SU-DHL-6 (cell line): ENCODE measurements around the gene LAPTM4A.

Source experiments
- H2AFZ ChIP-seq: fragments of 200-600 bp; sonication (generic); 2 replicates; pipeline ENCODE4 v1.6.1; 2014; ENCODE audit warnings: low read depth, mild to moderate bottlenecking, moderate library complexity, mixed read lengths, antibody characterized with exemption, low read length; ENCODE audit not compliant: severe bottlenecking
- H3F3A ChIP-seq: fragments of 200-600 bp; shearing (Covaris generic); 2 replicates; pipeline ENCODE4 v1.6.0; 2016; ENCODE audit warnings: antibody characterized with exemption, mild to moderate bottlenecking; ENCODE audit not compliant: insufficient read depth
- H3K27ac ChIP-seq: fragments of 200-600 bp; sonication (generic); 2 replicates; pipeline ENCODE4 v1.5.1; 2016; ENCODE audit warnings: low read depth, mild to moderate bottlenecking, low read length, moderate library complexity, mixed read lengths
- H3K27me3 ChIP-seq: fragments of 200-600 bp; sonication (generic), shearing (Covaris generic); 2 replicates; pipeline ENCODE4 v1.6.0; 2014; ENCODE audit warnings: mild to moderate bottlenecking, low read length
- H3K36me3 ChIP-seq: fragments of 200-600 bp; sonication (generic); 2 replicates; pipeline ENCODE4 v1.6.1; 2014; ENCODE audit warnings: mild to moderate bottlenecking, low read length, mixed read lengths
- H3K4me2 ChIP-seq: fragments of 300-600, 200-600 bp; shearing (Covaris generic), sonication (generic); 2 replicates; pipeline ENCODE4 v1.6.0; 2014; ENCODE audit warnings: low read length, low read depth, mild to moderate bottlenecking; ENCODE audit not compliant: poor library complexity, severe bottlenecking
- H3K4me3 ChIP-seq: fragments of 200-600 bp; sonication (generic); 2 replicates; pipeline ENCODE4 v1.5.1; 2014; ENCODE audit warnings: antibody characterized with exemption, low read length, mild to moderate bottlenecking, mixed read lengths; ENCODE audit not compliant: insufficient read depth, poor library complexity, severe bottlenecking
- H3K79me2 ChIP-seq: fragments of 200-600 bp; sonication (generic); 2 replicates; pipeline ENCODE4 v1.6.1; 2014; ENCODE audit warnings: mild to moderate bottlenecking, low read length, moderate library complexity; ENCODE audit not compliant: insufficient read depth
- H3K9ac ChIP-seq: fragments of 200-600 bp; sonication (generic); 2 replicates; pipeline ENCODE4 v1.7.0; 2014; ENCODE audit warnings: mild to moderate bottlenecking, low read length
- H3K9me2 ChIP-seq: fragments of 200-600 bp; sonication (generic); replicated peaks from 2 replicates; pipeline ENCODE4 v1.6.1; 2014; ENCODE audit warnings: low read length; ENCODE audit not compliant: insufficient read depth
- H3K9me3 ChIP-seq: fragments of 200-600 bp; sonication (generic); 2 replicates; pipeline ENCODE4 v1.6.1; 2014; ENCODE audit warnings: low read length, mixed read lengths; ENCODE audit not compliant: insufficient read depth
- H4K20me1 ChIP-seq: fragments of 200-600 bp; sonication (generic); 2 replicates; pipeline ENCODE4 v1.6.1; 2014; ENCODE audit warnings: low read depth, mild to moderate bottlenecking, antibody characterized with exemption, low read length, moderate library complexity, mixed read lengths
- EZH2phosphoT487 ChIP-seq: fragments of 200-600 bp; sonication (generic), shearing (Covaris generic); conservative IDR thresholded peaks from 2 replicates; pipeline ENCODE4 v1.6.1; 2018; ENCODE audit warnings: mild to moderate bottlenecking, antibody characterized with exemption, low read length, moderate library complexity, mixed read lengths
- TF ChIP-seq, protein P1 (sequence below): fragments of 200-600 bp; sonication (generic); IDR thresholded peaks from one replicate; pipeline ENCODE4 v1.5.1; 2017; ENCODE audit warnings: antibody characterized with exemption, mild to moderate bottlenecking, low read length, moderate library complexity; ENCODE audit not compliant: insufficient read depth, poor library complexity, severe bottlenecking

The LAPTM4A gene

DNA sequence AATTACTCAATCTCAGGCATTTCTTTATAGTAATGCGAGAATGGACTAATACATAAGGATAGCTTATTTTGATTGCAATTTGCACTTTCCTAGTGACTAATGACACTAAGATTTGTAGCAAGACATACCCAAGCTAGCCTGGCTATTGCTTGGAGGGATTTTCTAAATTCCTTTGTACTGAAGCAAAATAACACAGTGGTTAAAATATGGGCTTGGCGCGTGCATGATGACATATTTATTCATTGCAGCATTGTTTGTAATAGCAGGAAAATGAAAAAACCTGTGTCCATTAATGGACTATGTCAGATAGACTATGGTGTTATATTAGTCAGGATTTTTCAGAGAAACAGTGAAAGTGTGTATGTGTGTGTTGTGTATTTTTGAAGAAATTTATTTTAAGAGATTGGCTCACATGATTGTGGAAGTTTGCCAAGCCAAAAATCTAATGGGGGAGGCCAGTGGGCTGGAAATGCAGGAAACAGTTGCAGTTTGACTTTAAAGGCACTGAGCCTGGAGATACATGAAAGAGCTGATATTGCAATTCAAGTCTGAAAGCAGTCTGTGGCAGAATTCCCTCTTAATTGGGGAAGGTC, 16.7 kb upstream of the LAPTM4A start:
- Histone ChIP-seq H3K9me2 (no peaks in the 10 kb centered on the region), H4K20me1 (no peaks in the 10 kb centered on the region), H3K4me2 (no peak overlapping the region), H3K27me3 (no peaks in the 10 kb centered on the region), H3K9me3 (no peaks in the 10 kb centered on the region), H3F3A (no peaks in the 10 kb centered on the region), H2AFZ (no peak overlapping the region), H3K36me3 (no peaks in the 10 kb centered on the region), H3K4me3 (no peak overlapping the region), H3K27ac (no peak overlapping the region), H3K9ac (no peak overlapping the region), H3K79me2 (no peaks in the 10 kb centered on the region)
- no peak for TF ChIP-seq EZH2phosphoT487
- TF ChIP-seq, protein P1, sequence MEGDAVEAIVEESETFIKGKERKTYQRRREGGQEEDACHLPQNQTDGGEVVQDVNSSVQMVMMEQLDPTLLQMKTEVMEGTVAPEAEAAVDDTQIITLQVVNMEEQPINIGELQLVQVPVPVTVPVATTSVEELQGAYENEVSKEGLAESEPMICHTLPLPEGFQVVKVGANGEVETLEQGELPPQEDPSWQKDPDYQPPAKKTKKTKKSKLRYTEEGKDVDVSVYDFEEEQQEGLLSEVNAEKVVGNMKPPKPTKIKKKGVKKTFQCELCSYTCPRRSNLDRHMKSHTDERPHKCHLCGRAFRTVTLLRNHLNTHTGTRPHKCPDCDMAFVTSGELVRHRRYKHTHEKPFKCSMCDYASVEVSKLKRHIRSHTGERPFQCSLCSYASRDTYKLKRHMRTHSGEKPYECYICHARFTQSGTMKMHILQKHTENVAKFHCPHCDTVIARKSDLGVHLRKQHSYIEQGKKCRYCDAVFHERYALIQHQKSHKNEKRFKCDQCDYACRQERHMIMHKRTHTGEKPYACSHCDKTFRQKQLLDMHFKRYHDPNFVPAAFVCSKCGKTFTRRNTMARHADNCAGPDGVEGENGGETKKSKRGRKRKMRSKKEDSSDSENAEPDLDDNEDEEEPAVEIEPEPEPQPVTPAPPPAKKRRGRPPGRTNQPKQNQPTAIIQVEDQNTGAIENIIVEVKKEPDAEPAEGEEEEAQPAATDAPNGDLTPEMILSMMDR: no peak

DNA sequence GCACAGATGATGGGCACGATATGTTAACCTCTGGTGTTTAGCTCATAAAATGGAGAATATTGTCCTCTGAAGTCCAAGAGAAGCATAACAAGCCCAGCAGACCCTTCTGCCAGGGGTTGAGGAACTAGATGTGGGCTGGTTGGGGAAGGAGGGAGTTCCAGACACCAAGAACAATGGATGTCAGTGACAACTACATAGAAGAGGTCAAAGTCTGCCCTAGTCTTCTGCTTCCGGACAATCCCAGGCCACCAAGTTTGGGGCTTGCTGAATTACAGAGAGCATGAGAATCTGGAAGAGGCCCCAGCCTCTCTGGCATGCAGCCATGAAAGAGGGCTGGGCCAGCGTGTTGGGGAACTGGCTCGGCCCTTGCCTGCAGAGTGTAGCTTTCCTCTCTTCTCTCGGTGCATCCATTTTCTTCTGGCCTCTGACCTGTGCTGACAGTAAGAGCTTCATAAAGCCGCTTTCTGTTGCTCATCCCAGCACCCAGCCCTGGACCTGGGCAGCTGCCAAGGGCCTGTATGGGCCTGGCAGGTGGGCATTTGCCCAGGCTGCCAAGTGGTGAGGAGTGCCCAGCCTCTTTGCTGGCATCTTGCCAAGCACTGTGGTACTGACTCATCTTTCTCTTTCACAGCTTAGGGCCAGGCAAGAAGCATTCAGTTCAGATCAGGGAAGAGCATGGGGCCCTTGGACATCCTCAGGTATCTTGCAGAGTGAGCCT, 14.6 kb upstream of the LAPTM4A start:
- no peak overlapping the region for H3K4me2 ChIP-seq
- no peak overlapping the region for H2AFZ ChIP-seq
- H3K4me3 ChIP-seq: no peak overlapping the region

DNA sequence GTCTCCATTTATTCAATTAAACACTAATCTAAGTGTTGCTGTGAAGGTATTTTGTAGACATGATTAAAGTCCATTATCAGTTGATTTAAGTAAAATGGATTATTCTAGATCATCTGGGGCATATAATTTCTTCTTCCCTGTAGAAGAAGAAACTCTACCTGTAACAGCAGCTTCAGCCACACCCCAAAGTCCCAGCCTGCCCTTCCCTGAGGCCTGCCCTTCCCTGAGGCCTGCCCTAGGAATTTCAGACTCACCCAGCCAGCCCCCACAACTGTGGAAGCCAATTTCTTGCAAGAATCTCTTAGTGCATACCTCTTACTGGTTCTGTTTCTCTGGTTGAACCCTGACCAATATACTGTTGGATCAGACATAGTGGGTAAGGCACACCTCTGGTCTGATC, 13.4 kb upstream of the LAPTM4A start:
- no peaks in the 10 kb centered on the region for H3K27me3 ChIP-seq
- H3F3A ChIP-seq: no peaks in the 10 kb centered on the region
- TF ChIP-seq EZH2phosphoT487: no peak
- TF ChIP-seq, protein P1: no peak
- H3K36me3 ChIP-seq: no peaks in the 10 kb centered on the region
- no peaks in the 10 kb centered on the region for H3K9me3 ChIP-seq
- H3K9me2 ChIP-seq: no peaks in the 10 kb centered on the region
- no peak overlapping the region for H3K9ac ChIP-seq
- H3K4me3 ChIP-seq: no peak overlapping the region
- no peaks in the 10 kb centered on the region for H3K79me2 ChIP-seq
- H2AFZ ChIP-seq: no peak overlapping the region
- no peak overlapping the region for H3K27ac ChIP-seq
- no peak overlapping the region for H3K4me2 ChIP-seq
- H4K20me1 ChIP-seq: no peaks in the 10 kb centered on the region

More for the DNA sequence above, 14.6 kb upstream of the LAPTM4A start:
- TF ChIP-seq, protein P1: no peak
- TF ChIP-seq EZH2phosphoT487: no peak
- Histone ChIP-seq H3K9me3 (no peaks in the 10 kb centered on the region), H3K36me3 (no peaks in the 10 kb centered on the region), H4K20me1 (no peaks in the 10 kb centered on the region), H3K79me2 (no peaks in the 10 kb centered on the region), H3K27me3 (no peaks in the 10 kb centered on the region), H3K9me2 (no peaks in the 10 kb centered on the region), H3F3A (no peaks in the 10 kb centered on the region), H3K27ac (no peak overlapping the region), H3K9ac (no peak overlapping the region)
